H1 (cell line): ENCODE measurements around the gene APEH. TPM values are rescaled to one million over a fixed set of nuclear protein-coding genes. Genes with fewer than 3 reads are reported as not detected.

Experiments
- CTCF ChIA-PET: fragments of 300-600 bp; sonication (Branson Sonifier 250); formaldehyde crosslinking; loops from one replicate; lab custom pipeline; 2021; ENCODE audit not compliant: partially characterized antibody; lab: Charles Lee
- POLR2A ChIA-PET: fragments of 300-600 bp; sonication (Branson Sonifier 250); formaldehyde crosslinking; loops from one replicate; lab custom pipeline; 2021; ENCODE audit warnings: inconsistent platforms; ENCODE audit not compliant: partially characterized antibody; lab: Charles Lee
- DNase-seq, 2 experiments: peaks; one replicate each; pipeline versions ENCODE4 v3.0.0 to v3.0.0-alpha.2; 2010 to 2022; ENCODE audit warnings: low spot score in 2 of 2, low read depth in 1 of 2, mixed read lengths in 1 of 2
- FAIRE-seq: peaks from 2 replicates; lab custom pipeline; 2011; peaks lifted over from hg19 to GRCh38; lab: Jason Lieb, UNC
- H2AFZ ChIP-seq: 2 replicates; pipeline ENCODE4 v1.8.1; 2012; ENCODE audit warnings: low read length, inconsistent platforms
- H2AK5ac ChIP-seq: 2 replicates; pipeline ENCODE4 v1.6.1; 2013; ENCODE audit warnings: low read depth, low read length
- H2BK120ac ChIP-seq: replicated peaks from 2 replicates; pipeline ENCODE3; 2013; ENCODE audit warnings: low read depth, low read length, inconsistent platforms
- H2BK12ac ChIP-seq: 2 replicates; pipeline ENCODE4 v1.6.1; 2013; ENCODE audit warnings: low read depth, low read length
- H2BK15ac ChIP-seq: 2 replicates; pipeline ENCODE4 v1.6.1; 2013; ENCODE audit warnings: low read length
- H2BK20ac ChIP-seq: 2 replicates; pipeline ENCODE4 v1.6.1; 2013; ENCODE audit warnings: low read length
- H2BK5ac ChIP-seq: 2 replicates; pipeline ENCODE4 v1.6.1; 2013; ENCODE audit warnings: low read depth, low read length
- H3K14ac ChIP-seq: 2 replicates; pipeline ENCODE4 v1.6.1; 2013; ENCODE audit warnings: inconsistent platforms; ENCODE audit not compliant: insufficient read length
- H3K18ac ChIP-seq: 2 replicates; pipeline ENCODE4 v1.6.1; 2013; ENCODE audit warnings: low read length; ENCODE audit errors: extremely low read depth
- H3K23ac ChIP-seq: 2 replicates; pipeline ENCODE4 v1.6.1; 2013; ENCODE audit warnings: inconsistent platforms; ENCODE audit not compliant: insufficient read length
- H3K23me2 ChIP-seq: 2 replicates; pipeline ENCODE4 v1.6.1; 2013; ENCODE audit warnings: low read depth, low read length
- H3K27ac ChIP-seq: 2 replicates; pipeline ENCODE4 v1.6.1; 2011; ENCODE audit warnings: low read depth, low read length, inconsistent platforms
- H3K27me3 ChIP-seq, 4 experiments: replicated peaks in 1 of 4; 1 replicate in 1 of 4; 2 replicates in 3 of 4; pipeline versions ENCODE4 v1.6.1 to v1.8.1; 2011 to 2013; ENCODE audit warnings: low read length in 3 of 4, mild to moderate bottlenecking in 3 of 4, inconsistent platforms in 2 of 4, mixed read lengths in 2 of 4, moderate library complexity in 1 of 4; ENCODE audit not compliant: control insufficient read depth in 3 of 4, insufficient read depth in 3 of 4; ENCODE audit errors: extremely low read depth in 1 of 4
- H3K36me3 ChIP-seq, 4 experiments: 2 replicates each; pipeline versions ENCODE4 v1.6.1 to v1.8.1; 2011 to 2013; ENCODE audit warnings: mild to moderate bottlenecking in 4 of 4, low read length in 3 of 4, moderate library complexity in 2 of 4, control low read depth in 1 of 4, inconsistent platforms in 1 of 4; ENCODE audit not compliant: insufficient read depth in 4 of 4, control insufficient read depth in 2 of 4
- H3K4ac ChIP-seq: replicated peaks from 2 replicates; pipeline ENCODE3; 2013; ENCODE audit warnings: low read length, low read depth, mixed read lengths, inconsistent platforms; ENCODE audit not compliant: insufficient read length
- H3K4me1 ChIP-seq, 4 experiments: replicated peaks in 1 of 4; 1 replicate in 1 of 4; 2 replicates in 3 of 4; pipeline versions ENCODE4 v1.6.1 to v1.8.1; 2011 to 2013; ENCODE audit warnings: low read length in 3 of 4, inconsistent platforms in 2 of 4, mixed read lengths in 1 of 4; ENCODE audit not compliant: insufficient read depth in 4 of 4, control insufficient read depth in 3 of 4
- H3K4me2 ChIP-seq, 2 experiments: 2 replicates each; pipeline versions ENCODE4 v1.6.1 to v1.8.1; 2011 to 2013; ENCODE audit warnings: low read depth in 2 of 2, low read length in 2 of 2, control low read depth in 1 of 2, inconsistent platforms in 1 of 2, mild to moderate bottlenecking in 1 of 2; ENCODE audit not compliant: insufficient read depth in 1 of 2
- H3K4me3 ChIP-seq, 4 experiments: fragments of 200-600, 300-600 bp in 1 of 4; sonication (generic), shearing (Covaris generic), sonication (Bioruptor Twin) in 1 of 4; 2 replicates each; pipeline versions ENCODE4 v1.5.1 to v1.8.1; 2011 to 2016; ENCODE audit warnings: low read length in 4 of 4, low read depth in 3 of 4, control low read depth in 2 of 4, inconsistent platforms in 2 of 4, mild to moderate bottlenecking in 2 of 4, mixed read lengths in 1 of 4, moderate library complexity in 1 of 4; ENCODE audit not compliant: insufficient read depth in 2 of 4; ENCODE audit errors: extremely low read depth in 1 of 4
- H3K56ac ChIP-seq: replicated peaks from 2 replicates; pipeline ENCODE3; 2013; ENCODE audit warnings: low read depth, mild to moderate bottlenecking, mixed read lengths, low read length, inconsistent platforms; ENCODE audit not compliant: insufficient read length
- H3K79me1 ChIP-seq: 2 replicates; pipeline ENCODE4 v1.6.1; 2013; ENCODE audit warnings: low read depth, low read length, control low read depth
- H3K79me2 ChIP-seq, 2 experiments: 2 replicates each; pipeline versions ENCODE4 v1.6.1 to v1.8.1; 2012 to 2013; ENCODE audit warnings: low read length in 2 of 2, mild to moderate bottlenecking in 2 of 2, inconsistent platforms in 1 of 2; ENCODE audit not compliant: insufficient read depth in 2 of 2, control insufficient read depth in 1 of 2
- H3K9ac ChIP-seq, 4 experiments: replicated peaks in 1 of 4; 1 replicate in 1 of 4; 2 replicates in 3 of 4; pipeline versions ENCODE4 v1.6.1 to v1.8.1; 2011 to 2013; ENCODE audit warnings: low read depth in 3 of 4, low read length in 3 of 4, control low read depth in 2 of 4, mild to moderate bottlenecking in 2 of 4, moderate library complexity in 2 of 4, inconsistent platforms in 1 of 4; ENCODE audit errors: extremely low read depth in 1 of 4
- H3K9me3 ChIP-seq, 2 experiments: 2 replicates each; pipeline versions ENCODE4 v1.6.1 to v1.8.1; 2012 to 2013; ENCODE audit warnings: mild to moderate bottlenecking in 2 of 2, moderate library complexity in 2 of 2, control low read depth in 1 of 2, inconsistent platforms in 1 of 2, low read depth in 1 of 2, low read length in 1 of 2, mixed read lengths in 1 of 2; ENCODE audit not compliant: insufficient read depth in 2 of 2
- H4K20me1 ChIP-seq, 2 experiments: replicated peaks in 1 of 2; 2 replicates each; pipeline versions ENCODE3 to v1.8.1; 2011 to 2013; ENCODE audit warnings: inconsistent platforms in 2 of 2, low read length in 2 of 2, mild to moderate bottlenecking in 1 of 2; ENCODE audit not compliant: insufficient read depth in 2 of 2, control insufficient read depth in 1 of 2
- H4K5ac ChIP-seq: 2 replicates; pipeline ENCODE4 v1.6.1; 2013; ENCODE audit warnings: low read length, low read depth, mixed read lengths, inconsistent platforms; ENCODE audit not compliant: insufficient read length
- H4K8ac ChIP-seq: 2 replicates; pipeline ENCODE4 v1.8.0; 2013; ENCODE audit warnings: mild to moderate bottlenecking, moderate library complexity, low read length, inconsistent platforms; ENCODE audit not compliant: insufficient read depth; ENCODE audit errors: extremely low read depth
- H4K91ac ChIP-seq: replicated peaks from 2 replicates; pipeline ENCODE3; 2013; ENCODE audit warnings: low read length, mixed read lengths, inconsistent platforms; ENCODE audit not compliant: insufficient read length
- CTBP2 ChIP-seq: IDR thresholded peaks from 2 replicates; pipeline ENCODE4 v1.7.0; 2011; ENCODE audit warnings: borderline replicate concordance, mild to moderate bottlenecking, moderate library complexity, mixed read lengths, low read length; ENCODE audit not compliant: insufficient read depth, insufficient read length
- EP300 ChIP-seq, 2 experiments: IDR thresholded peaks; 1 replicate in 1 of 2; 2 replicates in 1 of 2; pipeline ENCODE4 v1.6.1; 2011 to 2012; ENCODE audit warnings: low read depth in 2 of 2, low read length in 2 of 2, mild to moderate bottlenecking in 2 of 2, borderline replicate concordance in 1 of 2, inconsistent platforms in 1 of 2, moderate library complexity in 1 of 2
- RNF2 ChIP-seq: fragments of 200-900, 300-1000 bp; sonication (generic); IDR thresholded peaks from 2 replicates; pipeline ENCODE4 v1.7.1; 2016; ENCODE audit warnings: borderline replicate concordance, low read depth, mild to moderate bottlenecking, antibody characterized with exemption, low read length; ENCODE audit not compliant: poor library complexity, severe bottlenecking; ENCODE audit errors: missing control alignments
- SP1 ChIP-seq: IDR thresholded peaks from 2 replicates; pipeline ENCODE4 v1.6.1; 2011; ENCODE audit warnings: low read depth, low read length
- TBP ChIP-seq: IDR thresholded peaks from 2 replicates; pipeline ENCODE4 v1.6.1; 2011; ENCODE audit warnings: low read depth, low read length, improper control_type of control experiment
- WGBS, 2 experiments: shearing (Covaris generic) in 1 of 2; methylation state at CpG; one replicate each; pipeline versions ENCODE4 v1.1.6 to v1.1.7; 2013 to 2015; ENCODE audit warnings: low lambda C conversion rate in 2 of 2, mixed read lengths in 2 of 2, inconsistent platforms in 1 of 2, low coverage in 1 of 2, missing lambda C conversion rate in 1 of 2; ENCODE audit not compliant: insufficient replicate concordance in 2 of 2, insufficient coverage in 1 of 2, insufficient read length in 1 of 2; ENCODE audit errors: extremely low coverage in 1 of 2, missing lambda C conversion rate in 1 of 2; 5-methylcytosine and 5-hydroxymethylcytosine counted together
- polyA plus RNA-seq, 7 experiments: library from polyadenylated mRNA; depleted of rRNA in 3 of 7; stranded (reverse) in 5 of 7; unstranded in 2 of 7; fragments of >200 nt in 5 of 7; fragments of 200-250 nt in 2 of 7; gene quantifications; 1 replicate in 5 of 7; 2 replicates in 1 of 7; 4 replicates in 1 of 7; pipeline versions ENCODE4 v1.2.1 to v1.2.3, GENCODE V29; 2011 to 2013; ENCODE audit warnings: missing spikeins in 2 of 7, mixed read lengths in 2 of 7
- total RNA-seq: library from RNA; stranded (reverse); fragmentation: NEBNext Ultra II Directional; extraction: Animal tissue kit (Norgen Biotek cat#: 25700); gene quantifications from 2 replicates; pipeline ENCODE4 v1.2.1, GENCODE V29; 2021

The APEH gene
- total and polyA plus RNA-seq, 2 of the 8 experiments (the other 6 are each of a cell fraction or from before 2014, with no cell fraction given), result 222 to 260 TPM

GRCh38 chr3:49711489-49711888, 37.3 kb downstream of the APEH start:
- no peak overlapping the region for H2BK120ac ChIP-seq
- no peak overlapping the region for H4K91ac ChIP-seq
- H3K79me2 ChIP-seq, result no peaks in the 10 kb centered on the region
- no peak overlapping the region for H3K9ac ChIP-seq
- H3K23me2 ChIP-seq, result no peaks in the 10 kb centered on the region; the same call in 1 of the 2 replicates
- no peak overlapping the region for H3K18ac ChIP-seq
- no peak overlapping the region for H3K27ac ChIP-seq
- no peaks in the 10 kb centered on the region for H3K9me3 ChIP-seq
- 0 out of 2 replicates have a peak overlapping the region, but pooled peaks have one; percentile 75 for H4K8ac ChIP-seq
- no peak overlapping the region for H2AK5ac ChIP-seq
- H2BK5ac ChIP-seq, result no peak overlapping the region
- FAIRE-seq (no peak), DNase-seq (no peak)
- H3K4me1 ChIP-seq, result peaks cover 0 to 3% (median 0%) of the 10 kb centered on the region in 4 experiments; a peak in 1 of 7 replicates
- no peak overlapping the region for H4K5ac ChIP-seq
- H3K4me3 ChIP-seq, result no peak overlapping the region
- H2AFZ ChIP-seq, result no peak overlapping the region
- H3K36me3 ChIP-seq, result no peaks in the 10 kb centered on the region; a peak in 2 of 8 replicates
- H2BK15ac ChIP-seq, result no peak overlapping the region
- ChIA-PET CTCF (interaction anchor here (0.6 to 3.7 kb wide), 7 partner anchors 9 to 160 kb away, joined by 3 to 55 read pairs (median 3); no protein-coding TSS in a partner anchor), POLR2A (interaction anchor here (0.7 to 3.8 kb wide), 5 partner anchors 8 to 159 kb away, joined by 3 to 41 read pairs (median 6); partner anchors contain the start of genes AMIGO3 and GMPPB)
- no peak overlapping the region for H2BK12ac ChIP-seq
- no peak overlapping the region for H3K56ac ChIP-seq
- H3K27me3 ChIP-seq, result no peaks in the 10 kb centered on the region
- no peak overlapping the region for H3K4ac ChIP-seq
- WGBS, 2 experiments, result 92% methylated on average over 5 of the region's 5 CpGs; no CpG with 5 or more reads in 1 of the 2 experiments
- H3K23ac ChIP-seq, result no peak overlapping the region
- H3K14ac ChIP-seq, result no peak overlapping the region
- H4K20me1 ChIP-seq, result peaks cover 0 to 4% of the 10 kb centered on the region in 2 experiments
- H2BK20ac ChIP-seq, result no peak overlapping the region
- H3K4me2 ChIP-seq, result no peak overlapping the region
- no peaks in the 10 kb centered on the region for H3K79me1 ChIP-seq
- no peak for TF ChIP-seq TBP
- TF ChIP-seq EP300 (IDR thresholded peaks at IDR 0.05; ENCODE audit: borderline replicate concordance in 1 of 2, low read depth in 2 of 2, low read length in 2 of 2), result no peak
- TF ChIP-seq CTBP2, result no peak
- no peak for TF ChIP-seq RNF2
- TF ChIP-seq SP1, result no peak
